ENCODE data around the gene CYCS.

GRCh38 chr7:25117226-25118047, 7.6 kb downstream of the CYCS start:
- TF ChIP-seq, protein P1, sequence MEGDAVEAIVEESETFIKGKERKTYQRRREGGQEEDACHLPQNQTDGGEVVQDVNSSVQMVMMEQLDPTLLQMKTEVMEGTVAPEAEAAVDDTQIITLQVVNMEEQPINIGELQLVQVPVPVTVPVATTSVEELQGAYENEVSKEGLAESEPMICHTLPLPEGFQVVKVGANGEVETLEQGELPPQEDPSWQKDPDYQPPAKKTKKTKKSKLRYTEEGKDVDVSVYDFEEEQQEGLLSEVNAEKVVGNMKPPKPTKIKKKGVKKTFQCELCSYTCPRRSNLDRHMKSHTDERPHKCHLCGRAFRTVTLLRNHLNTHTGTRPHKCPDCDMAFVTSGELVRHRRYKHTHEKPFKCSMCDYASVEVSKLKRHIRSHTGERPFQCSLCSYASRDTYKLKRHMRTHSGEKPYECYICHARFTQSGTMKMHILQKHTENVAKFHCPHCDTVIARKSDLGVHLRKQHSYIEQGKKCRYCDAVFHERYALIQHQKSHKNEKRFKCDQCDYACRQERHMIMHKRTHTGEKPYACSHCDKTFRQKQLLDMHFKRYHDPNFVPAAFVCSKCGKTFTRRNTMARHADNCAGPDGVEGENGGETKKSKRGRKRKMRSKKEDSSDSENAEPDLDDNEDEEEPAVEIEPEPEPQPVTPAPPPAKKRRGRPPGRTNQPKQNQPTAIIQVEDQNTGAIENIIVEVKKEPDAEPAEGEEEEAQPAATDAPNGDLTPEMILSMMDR (IDR thresholded peaks at IDR 0.05 in 2 of 3, conservative IDR thresholded peaks at IDR 0.05 in 1 of 3; ENCODE audit: control insufficient read depth in 2 of 3, extremely low read depth in 1 of 3, insufficient read depth in 1 of 3, low read depth in 3 of 3, low read length in 3 of 3), result no peak
- TF ChIP-seq EZH2 (IDR thresholded peaks at IDR 0.05; ENCODE audit: borderline replicate concordance, control insufficient read depth, low read depth, low read length) (no peak), MXI1 (IDR thresholded peaks at IDR 0.05; ENCODE audit: low read depth, low read length) (no peak), NFIC (IDR thresholded peaks at IDR 0.05; ENCODE audit: low read depth, low read length) (peak; percentile 80; the same call in 1 of the 2 replicates), LARP7 (IDR thresholded peaks at IDR 0.05) (0 out of 2 replicates have a peak, but pooled peaks have one; percentile 42), POLR2AphosphoS5 (IDR thresholded peaks at IDR 0.05; ENCODE audit: low read length) (peak; percentile 55; the same call in 1 of the 2 replicates), NR2F1 (conservative IDR thresholded peaks at IDR 0.05) (peak; percentile 81), PBX3 (IDR thresholded peaks at IDR 0.05; ENCODE audit: insufficient replicate concordance, low read depth, low read length) (peak; percentile 8), TCF12 (IDR thresholded peaks at IDR 0.05; ENCODE audit: low read depth, low read length) (no peak), ZNF622 (IDR thresholded peaks at IDR 0.05) (no peak), POLR2A (IDR thresholded peaks at IDR 0.05; ENCODE audit: low read depth, low read length) (peak; percentile 57; the same call in 1 of the 2 replicates)
- TF ChIP-seq, protein P2, sequence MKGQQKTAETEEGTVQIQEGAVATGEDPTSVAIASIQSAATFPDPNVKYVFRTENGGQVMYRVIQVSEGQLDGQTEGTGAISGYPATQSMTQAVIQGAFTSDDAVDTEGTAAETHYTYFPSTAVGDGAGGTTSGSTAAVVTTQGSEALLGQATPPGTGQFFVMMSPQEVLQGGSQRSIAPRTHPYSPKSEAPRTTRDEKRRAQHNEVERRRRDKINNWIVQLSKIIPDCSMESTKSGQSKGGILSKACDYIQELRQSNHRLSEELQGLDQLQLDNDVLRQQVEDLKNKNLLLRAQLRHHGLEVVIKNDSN (IDR thresholded peaks at IDR 0.05; ENCODE audit: borderline replicate concordance, extremely low read length, insufficient read depth, low read depth, low read length), result no peak
